ENCODE data around the gene VWA1. TPM values are rescaled to one million over a fixed set of nuclear protein-coding genes. Genes with fewer than 3 reads are reported as not detected.
"Not testable (repeated sequence)": the region's sequence is repeated elsewhere in the genome, so short reads cannot be mapped to it uniquely, and the experiment has no call there.

The VWA1 gene
- total RNA-seq, 1 donor from 2014 or later, result 44.5 TPM

- Mint-ChIP-seq H3K4me3 (peak within 1 kb of the TSS; percentile 95), H3K27ac (peak within 1 kb of the TSS; percentile 84), H3K9me3 (no peaks in the 10 kb centered on the region), H3K27me3 (no peaks in the 10 kb centered on the region), H3K36me3 (peaks cover 10% of the 10 kb centered on the region), H3K4me1 (ENCODE audit: unreplicated experiment) (peaks cover 14% of the 10 kb centered on the region)
- TF ChIP-seq, protein P1, sequence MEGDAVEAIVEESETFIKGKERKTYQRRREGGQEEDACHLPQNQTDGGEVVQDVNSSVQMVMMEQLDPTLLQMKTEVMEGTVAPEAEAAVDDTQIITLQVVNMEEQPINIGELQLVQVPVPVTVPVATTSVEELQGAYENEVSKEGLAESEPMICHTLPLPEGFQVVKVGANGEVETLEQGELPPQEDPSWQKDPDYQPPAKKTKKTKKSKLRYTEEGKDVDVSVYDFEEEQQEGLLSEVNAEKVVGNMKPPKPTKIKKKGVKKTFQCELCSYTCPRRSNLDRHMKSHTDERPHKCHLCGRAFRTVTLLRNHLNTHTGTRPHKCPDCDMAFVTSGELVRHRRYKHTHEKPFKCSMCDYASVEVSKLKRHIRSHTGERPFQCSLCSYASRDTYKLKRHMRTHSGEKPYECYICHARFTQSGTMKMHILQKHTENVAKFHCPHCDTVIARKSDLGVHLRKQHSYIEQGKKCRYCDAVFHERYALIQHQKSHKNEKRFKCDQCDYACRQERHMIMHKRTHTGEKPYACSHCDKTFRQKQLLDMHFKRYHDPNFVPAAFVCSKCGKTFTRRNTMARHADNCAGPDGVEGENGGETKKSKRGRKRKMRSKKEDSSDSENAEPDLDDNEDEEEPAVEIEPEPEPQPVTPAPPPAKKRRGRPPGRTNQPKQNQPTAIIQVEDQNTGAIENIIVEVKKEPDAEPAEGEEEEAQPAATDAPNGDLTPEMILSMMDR (conservative IDR thresholded peaks at IDR 0.05), result no peak
- peak; percentile 94 for DNase-seq (ENCODE audit: extremely low spot score, unreplicated experiment)
Measured at GRCh38 chr1:1406821-1407635, 28.5 kb upstream of the VWA1 start, which contains the start of gene MRPL20. Gene MRPL20, minus strand, starts transcription at chr1:1407293. Its CDS starts 76 bp downstream, at chr1:1407217.

GRCh38 chr1:1407636-1408318, 27.7 kb upstream of the VWA1 start:
- H3K4me3 Mint-ChIP-seq, result peak overlapping the region; percentile 90
- H3K9me3 Mint-ChIP-seq, result no peaks in the 10 kb centered on the region
- TF ChIP-seq, protein P1 (conservative IDR thresholded peaks at IDR 0.05), result peak; percentile 37
- DNase-seq (ENCODE audit: extremely low spot score, unreplicated experiment), result no peak
- H3K27me3 Mint-ChIP-seq, result no peaks in the 10 kb centered on the region
- H3K36me3 Mint-ChIP-seq, result peaks cover 7% of the 10 kb centered on the region
- H3K27ac Mint-ChIP-seq, result peak overlapping the region; percentile 78
- peaks cover 12% of the 10 kb centered on the region for H3K4me1 Mint-ChIP-seq (ENCODE audit: unreplicated experiment)

GRCh38 chr1:1410238-1410637, 25.3 kb upstream of the VWA1 start:
- not testable (repeated sequence) for H3K36me3 Mint-ChIP-seq; H3K4me1 Mint-ChIP-seq (ENCODE audit: unreplicated experiment); H3K27me3 Mint-ChIP-seq; DNase-seq (ENCODE audit: extremely low spot score, unreplicated experiment); H3K9me3 Mint-ChIP-seq
- peak overlapping the region; percentile 70 for H3K27ac Mint-ChIP-seq
- peak overlapping the region; percentile 81 for H3K4me3 Mint-ChIP-seq

DNA sequence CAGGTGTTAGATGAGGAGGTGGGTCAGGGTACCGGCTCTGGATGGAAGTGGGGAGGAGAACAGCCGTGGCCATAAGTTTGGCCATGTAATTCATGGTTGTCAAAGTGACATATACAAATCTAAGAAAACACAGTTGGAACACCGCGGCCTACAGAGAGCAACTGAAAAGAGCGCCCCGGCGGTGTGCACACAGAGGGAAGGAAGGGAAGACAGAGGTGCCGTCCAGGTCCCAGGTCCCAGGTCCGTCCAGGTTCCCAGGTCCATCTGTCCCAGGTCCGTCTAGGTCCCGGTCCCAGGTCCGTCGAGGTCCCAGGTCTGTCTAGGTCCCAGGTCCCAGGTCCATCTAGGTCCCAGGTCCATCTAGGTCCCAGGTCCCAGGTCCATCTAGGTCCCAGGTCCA, 23.9 kb upstream of the VWA1 start:
- no peak for DNase-seq (ENCODE audit: extremely low spot score, unreplicated experiment)
- TF ChIP-seq, protein P1 (conservative IDR thresholded peaks at IDR 0.05), result no peak
- Mint-ChIP-seq H3K27me3 (no peaks in the 10 kb centered on the region), H3K4me3 (peak overlapping the region; percentile 31), H3K9me3 (no peaks in the 10 kb centered on the region), H3K4me1 (ENCODE audit: unreplicated experiment) (peaks cover 6% of the 10 kb centered on the region), H3K27ac (no peak overlapping the region), H3K36me3 (no peaks in the 10 kb centered on the region)

DNA sequence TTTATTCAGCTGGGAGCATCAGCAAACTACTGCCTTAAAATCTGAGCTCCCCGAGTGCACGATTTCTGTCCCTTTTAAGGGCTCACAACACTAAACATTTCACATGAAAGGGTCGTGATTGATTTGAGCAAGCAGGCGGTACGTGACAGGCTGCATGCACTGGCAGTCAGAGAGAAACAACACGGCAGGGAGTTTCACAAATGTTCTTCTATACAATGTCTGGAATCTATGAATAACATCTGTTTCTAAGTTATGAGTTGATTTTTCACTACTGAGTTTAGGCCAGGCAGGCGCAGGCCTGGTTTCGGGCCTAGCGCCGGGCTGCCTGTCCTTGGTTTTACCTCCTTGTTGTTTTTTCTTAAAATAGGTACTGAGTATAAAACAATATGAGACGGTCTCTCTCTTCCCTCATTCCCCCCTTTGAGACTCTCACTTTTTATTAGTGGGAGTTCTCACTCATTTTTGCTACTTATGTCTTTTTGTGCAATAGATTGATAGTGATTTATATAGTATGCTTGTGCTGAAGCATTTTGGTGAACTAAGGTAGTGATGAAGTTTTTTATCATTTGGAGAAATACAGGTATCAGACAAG, 23.1 kb upstream of the VWA1 start:
- not testable (repeated sequence) for H3K27ac Mint-ChIP-seq; H3K9me3 Mint-ChIP-seq; DNase-seq (ENCODE audit: extremely low spot score, unreplicated experiment); H3K27me3 Mint-ChIP-seq; H3K4me1 Mint-ChIP-seq (ENCODE audit: unreplicated experiment); H3K36me3 Mint-ChIP-seq; H3K4me3 Mint-ChIP-seq

GRCh38 chr1:1415751-1416150, 19.7 kb upstream of the VWA1 start:
- peaks cover 14% of the 10 kb centered on the region for H3K4me1 Mint-ChIP-seq (ENCODE audit: unreplicated experiment)
- H3K36me3 Mint-ChIP-seq, result no peaks in the 10 kb centered on the region
- DNase-seq (ENCODE audit: extremely low spot score, unreplicated experiment), result no peak
- no peak overlapping the region for H3K27ac Mint-ChIP-seq
- no peaks in the 10 kb centered on the region for H3K9me3 Mint-ChIP-seq
- no peaks in the 10 kb centered on the region for H3K27me3 Mint-ChIP-seq
- TF ChIP-seq, protein P1 (conservative IDR thresholded peaks at IDR 0.05), result no peak
- no peak overlapping the region for H3K4me3 Mint-ChIP-seq

- not testable (repeated sequence) for H3K36me3 Mint-ChIP-seq; H3K4me3 Mint-ChIP-seq; H3K9me3 Mint-ChIP-seq; DNase-seq (ENCODE audit: extremely low spot score, unreplicated experiment); H3K27me3 Mint-ChIP-seq
- Mint-ChIP-seq H3K27ac (peak overlapping the region; percentile 10), H3K4me1 (ENCODE audit: unreplicated experiment) (peaks cover 14% of the 10 kb centered on the region)
Measured at GRCh38 chr1:1417396-1417795, 18.1 kb upstream of the VWA1 start.

GRCh38 chr1:1417825-1418463, 17.5 kb upstream of the VWA1 start:
- H3K27ac Mint-ChIP-seq, result peak overlapping the region; percentile 70
- not testable (repeated sequence) for H3K36me3 Mint-ChIP-seq; H3K27me3 Mint-ChIP-seq; DNase-seq (ENCODE audit: extremely low spot score, unreplicated experiment); H3K9me3 Mint-ChIP-seq
- H3K4me1 Mint-ChIP-seq (ENCODE audit: unreplicated experiment), result peaks cover 19% of the 10 kb centered on the region
- H3K4me3 Mint-ChIP-seq, result peak overlapping the region; percentile 70
